GM21737 (cell line): ENCODE results near the gene HOXB5.

Source experiments
- ATAC-seq: cut with Tn5 transposase; IDR thresholded peaks from one replicate; pipeline ENCODE4 v1.9.1; 2021; ENCODE audit warnings: mild to moderate bottlenecking, moderate library complexity; ENCODE audit not compliant: unreplicated experiment

HOXB5 gene

DNA sequence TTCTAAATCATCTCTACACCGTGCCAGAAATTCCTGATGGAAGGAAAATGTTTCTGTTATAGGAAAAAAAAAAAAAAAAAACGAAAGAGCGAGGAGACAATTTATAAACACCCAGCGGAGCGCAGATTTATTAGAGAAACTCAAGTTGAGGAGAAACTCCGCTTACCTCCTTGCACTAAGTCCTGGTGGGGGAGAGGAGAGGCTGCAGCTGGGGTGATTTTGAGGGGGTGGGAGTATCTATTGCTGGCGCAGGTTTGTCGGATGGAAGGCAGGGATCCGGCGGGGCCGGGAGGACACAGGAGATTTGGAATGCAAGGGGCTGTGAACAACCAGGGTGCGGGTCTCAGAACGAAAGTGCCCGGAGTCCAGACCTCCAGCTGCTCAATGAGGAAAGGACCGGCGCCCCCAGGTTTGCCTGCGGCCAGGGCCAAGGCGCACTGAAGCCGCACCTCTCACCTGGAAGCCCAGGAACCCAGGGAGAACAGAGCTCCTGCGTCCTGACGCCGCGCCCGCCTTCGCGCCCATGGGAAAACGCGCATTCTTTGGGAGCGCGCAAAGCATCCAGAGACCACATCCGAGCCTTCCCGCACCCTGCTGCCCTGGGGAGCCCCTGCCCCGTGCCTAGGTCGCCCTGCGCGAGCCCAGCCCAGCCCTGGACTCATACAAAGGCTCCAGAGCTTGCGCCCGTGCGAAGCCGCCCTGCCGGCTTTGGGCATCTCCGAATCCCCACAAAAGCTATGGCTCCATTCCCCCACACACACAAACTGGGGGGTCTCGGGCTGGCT, 24.1 kb upstream of the HOXB5 start:
- no peak for ATAC-seq

DNA sequence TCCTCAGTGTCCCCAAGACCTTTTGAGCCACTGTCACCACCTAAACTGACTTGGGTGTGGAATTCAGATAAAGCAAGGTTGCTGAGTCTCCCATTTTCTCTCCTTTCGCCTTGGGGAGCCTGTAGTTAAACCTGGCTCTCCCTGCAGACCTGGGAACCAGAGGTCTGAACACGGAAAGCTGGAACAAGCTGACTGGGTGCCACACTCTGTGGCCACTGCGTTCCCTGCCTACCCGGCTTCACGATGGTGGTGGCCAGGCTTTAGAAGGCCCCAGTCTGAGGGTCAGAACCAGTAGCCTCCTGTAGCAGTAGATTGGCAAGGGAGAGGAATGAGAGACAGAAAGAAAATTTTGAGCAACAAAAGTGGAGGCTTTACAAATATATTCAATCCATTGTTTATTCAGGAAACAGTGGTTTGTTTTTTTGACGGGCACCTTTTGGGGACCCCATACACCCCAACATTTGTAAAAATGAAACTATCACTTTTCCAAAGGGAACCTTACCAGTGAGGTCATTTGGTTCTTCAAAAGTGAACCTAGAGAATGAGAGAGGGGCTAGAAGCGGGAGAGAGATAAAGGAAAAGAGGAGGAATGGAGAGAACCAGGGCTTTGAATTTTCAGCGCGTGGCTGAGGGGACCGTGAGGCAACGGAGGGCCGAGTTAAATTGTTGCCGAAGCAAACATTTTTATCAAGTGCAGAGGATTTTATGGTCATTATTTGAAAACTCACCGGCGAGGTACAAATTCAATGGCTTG, 23.3 kb upstream of the HOXB5 start:
- no peak for ATAC-seq

DNA sequence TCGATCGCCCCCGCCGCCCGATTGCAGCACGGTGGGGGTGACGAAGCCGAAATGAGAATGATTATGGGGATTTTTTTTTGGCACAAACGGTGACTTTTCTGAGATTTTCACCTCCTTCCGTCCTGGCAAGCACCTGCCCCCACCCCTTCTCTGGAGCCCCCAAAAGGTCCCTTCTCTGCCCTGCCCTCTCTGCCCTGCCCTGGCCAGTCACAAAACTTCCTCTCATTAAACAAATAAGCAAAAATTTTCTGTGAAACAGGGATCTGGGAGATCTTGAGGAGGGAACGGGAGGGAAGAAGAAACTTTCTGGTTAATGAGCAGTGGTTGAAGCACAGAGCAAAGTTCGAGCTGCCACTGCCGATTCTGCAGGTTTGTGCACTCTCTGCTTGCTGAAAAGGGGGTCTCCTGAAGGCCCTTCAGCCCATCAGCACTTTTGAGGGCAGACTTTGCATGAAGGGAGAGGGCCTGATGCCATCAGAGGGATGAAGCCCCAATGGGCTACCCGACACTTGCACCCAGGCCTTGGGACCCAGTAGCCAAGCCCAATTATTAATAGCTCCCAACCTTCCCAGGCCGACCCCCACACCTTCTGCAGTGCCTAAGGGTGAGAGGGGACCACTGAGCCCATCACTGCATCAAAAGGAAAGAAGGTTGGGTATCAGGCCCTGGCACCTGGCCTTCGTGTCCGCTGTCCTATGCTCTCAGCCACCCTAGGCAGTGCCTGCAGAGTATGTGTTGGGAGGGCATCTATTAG, 22.6 kb upstream of the HOXB5 start:
- no peak for ATAC-seq

DNA sequence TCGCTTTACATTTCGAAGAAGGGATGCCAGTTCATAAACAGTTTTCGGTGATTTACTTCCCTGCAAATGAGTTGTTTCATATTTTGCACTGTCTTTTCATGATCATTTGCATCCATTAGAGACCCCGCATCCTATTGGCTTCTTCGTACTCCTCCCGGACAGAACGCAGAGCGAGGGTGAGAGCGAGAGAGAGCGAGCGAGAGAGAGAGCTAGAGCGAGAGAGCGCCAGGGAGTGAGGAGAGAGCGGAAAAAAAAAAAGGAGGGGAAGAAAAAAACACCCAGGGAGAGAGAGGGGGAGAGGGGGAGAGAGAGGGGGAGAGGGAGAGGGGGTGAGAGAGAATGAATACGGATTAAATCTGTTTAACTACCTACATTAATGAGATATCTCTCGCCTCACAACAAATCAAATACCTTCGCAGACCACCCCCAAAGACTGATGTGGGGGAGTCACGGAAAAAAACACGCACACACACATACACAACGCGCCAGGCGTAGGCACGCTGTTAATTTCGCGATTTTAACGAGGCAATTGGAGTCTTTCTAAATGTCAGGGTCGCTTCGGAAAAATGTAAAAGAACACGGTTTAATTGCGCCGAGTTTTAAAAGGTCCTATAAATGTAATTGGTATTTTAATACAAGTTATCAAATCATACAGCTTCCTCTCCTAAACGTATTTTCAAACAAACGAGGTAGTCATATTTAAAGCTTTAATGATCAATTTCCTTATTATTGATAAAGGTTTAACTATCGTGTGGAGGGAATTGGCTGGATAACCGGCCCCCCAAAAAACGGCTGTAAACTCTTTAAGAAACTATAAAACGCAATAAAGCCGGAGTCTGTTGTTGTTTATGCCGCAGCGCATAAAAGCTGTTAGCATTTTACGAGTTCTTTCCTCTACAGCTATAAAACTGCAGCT, 21.7 kb upstream of the HOXB5 start, which contains the start of gene HOXB8:
HOXB8 (minus strand) TSS at position 246 of the 916 bp plus-strand sequence. CDS start 588 bp downstream, outside the sequence.
- no peak for ATAC-seq

DNA sequence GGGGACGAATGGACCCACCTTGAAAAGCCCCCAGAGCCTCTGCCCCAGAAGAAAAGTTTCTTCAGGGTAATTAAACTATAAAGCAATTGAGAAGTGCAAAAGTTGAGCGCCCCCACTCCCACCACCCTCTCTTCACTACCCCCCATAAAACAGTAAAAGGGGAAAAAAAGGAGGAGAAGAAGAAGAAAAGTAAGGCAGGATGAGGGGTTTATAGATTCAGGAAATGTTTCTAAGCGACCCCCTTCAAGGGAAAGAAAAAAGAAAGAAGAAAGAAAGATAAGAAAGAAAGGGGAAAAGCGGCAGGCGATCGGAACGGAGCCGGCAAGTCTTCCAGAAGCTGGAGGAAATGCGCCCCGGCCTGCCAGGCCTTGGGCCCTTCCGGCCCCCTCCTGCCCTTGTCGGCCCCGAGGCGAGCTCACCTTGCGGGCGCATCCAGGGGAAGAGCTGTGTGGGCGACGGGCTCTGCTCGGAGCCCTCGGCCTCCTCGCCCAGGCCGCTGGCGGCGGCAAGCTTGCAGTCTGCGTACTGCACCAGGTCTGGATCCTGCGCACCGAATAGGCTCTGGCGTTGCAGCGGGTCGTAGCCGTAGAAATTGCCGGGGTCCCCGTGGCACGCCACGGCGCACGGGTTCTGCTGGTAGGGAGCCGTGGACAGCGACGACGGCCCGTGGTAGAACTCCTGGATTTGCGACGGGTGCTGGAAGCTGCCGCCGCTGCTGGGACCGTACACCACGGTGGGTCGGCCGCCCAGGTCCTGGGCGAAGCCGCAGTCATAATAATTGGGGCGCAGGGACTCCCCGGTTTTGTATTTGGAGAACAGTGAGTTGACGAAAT, 20.5 kb upstream of the HOXB5 start:
- no peak for ATAC-seq

DNA sequence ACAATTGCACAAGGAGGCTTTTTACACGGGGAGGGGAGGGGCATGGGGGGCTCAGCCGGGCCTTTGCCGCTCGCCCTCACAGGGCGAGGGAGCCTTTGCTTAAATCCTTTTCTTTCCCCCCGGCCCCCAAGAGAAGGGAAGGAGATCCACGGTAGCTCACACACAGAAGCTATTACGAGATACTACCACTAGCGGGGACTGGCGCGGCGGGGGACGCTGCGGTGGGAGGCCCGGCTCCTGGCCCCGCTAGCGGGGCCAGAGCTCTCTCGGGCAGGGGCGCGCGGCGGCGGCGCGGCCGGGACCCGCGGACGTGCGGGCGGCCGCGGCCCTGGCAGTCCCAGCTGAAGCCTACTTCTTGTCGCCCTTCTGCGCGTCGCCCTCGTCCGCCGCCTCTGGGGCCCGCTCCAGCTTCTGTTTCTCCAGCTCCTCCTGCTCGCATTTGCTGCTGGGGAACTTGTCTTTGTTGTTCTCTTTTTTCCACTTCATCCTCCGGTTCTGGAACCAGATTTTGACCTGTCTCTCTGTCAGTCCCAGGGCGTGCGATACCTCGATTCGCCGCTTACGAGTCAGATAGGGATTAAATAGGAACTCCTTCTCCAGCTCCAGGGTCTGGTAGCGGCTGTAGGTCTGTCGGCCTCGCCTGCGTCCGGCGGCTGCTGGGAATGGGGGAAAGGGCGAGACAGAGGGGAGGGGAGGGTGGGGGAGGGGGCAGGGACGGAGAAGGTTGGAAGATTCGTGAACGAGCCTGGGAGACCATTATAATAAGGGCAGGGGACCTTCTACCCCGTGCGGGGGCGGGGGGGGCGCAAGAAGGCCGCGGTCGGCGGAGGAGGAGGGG, 19.5 kb upstream of the HOXB5 start:
- ATAC-seq, result no peak

DNA sequence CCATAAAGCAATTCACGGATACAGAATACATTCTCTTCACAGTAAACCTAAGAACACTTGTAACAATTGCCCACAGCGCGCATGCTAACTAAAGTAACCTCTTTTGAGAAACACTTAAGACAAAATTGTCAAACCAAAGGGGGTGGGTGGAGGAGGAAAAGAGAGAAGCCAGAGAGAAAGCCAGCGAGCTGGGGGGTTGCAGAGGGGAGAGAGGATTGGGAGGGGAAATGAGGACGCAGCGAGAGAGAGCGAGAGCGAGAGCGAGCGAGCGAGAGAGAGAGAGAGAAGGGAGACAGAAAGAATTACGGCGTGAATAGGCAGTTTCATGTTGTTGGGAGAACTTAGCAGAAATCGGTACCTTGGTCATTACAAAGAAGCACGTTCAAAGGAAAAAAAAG, 18.9 kb upstream of the HOXB5 start:
- ATAC-seq, result no peak

DNA sequence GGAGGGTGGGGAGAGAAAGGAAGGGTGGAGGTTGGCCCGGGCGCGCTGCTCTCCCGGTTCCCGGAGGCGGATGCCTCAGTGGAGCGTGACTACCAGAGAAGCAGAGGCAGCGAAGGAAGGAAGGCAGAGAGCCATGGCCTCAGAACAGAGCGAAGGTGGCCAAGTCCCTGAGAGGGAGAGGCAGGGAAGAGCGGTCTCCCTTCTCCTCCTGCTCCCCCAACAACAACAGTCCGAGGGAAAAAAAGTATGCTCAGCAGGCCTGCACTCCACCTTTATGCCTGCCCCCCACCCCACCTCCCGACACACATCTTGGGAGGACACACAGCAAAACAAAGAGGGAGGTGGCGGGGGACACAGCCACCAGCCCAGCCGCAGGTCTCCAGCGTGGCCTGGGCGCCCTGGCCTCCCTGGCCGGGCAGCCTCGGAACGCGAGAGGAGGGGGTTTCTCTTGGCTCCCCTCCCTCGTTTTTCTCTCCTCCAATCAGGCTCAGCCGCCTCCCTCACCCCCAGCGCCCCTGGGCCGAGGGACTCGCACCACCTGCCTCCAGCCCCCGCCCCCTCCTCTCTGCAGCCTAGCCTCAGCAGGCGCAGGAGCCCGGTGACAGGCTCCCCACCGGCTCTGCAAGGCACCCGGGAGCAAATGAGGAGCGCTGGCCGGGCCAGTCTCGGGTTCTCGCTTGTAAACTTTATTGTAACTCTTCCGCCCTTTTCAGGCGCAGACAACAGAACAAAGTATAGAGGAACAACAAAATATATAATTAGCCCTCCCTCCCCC, 18.3 kb upstream of the HOXB5 start:
- no peak for ATAC-seq

DNA sequence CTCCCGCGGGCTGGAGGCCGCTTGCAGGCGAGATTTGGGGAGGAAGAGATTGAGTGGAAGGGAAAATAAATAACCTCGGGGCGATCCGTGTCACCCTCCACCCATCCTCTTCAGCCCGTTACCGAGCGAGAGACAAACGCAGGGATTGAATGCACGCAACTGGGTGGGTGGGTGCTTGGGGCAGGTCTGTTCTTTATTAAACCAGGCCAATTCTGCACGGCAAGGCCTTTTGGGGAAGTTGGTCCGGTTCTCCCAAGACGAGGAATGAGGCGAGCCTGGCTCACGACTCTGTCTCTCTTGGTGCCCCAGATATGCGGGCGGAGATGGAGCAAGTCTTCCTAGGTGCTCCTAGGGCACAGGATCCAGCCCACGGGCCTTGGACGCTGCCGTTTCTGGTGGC, 17.6 kb upstream of the HOXB5 start:
- ATAC-seq, result no peak

DNA sequence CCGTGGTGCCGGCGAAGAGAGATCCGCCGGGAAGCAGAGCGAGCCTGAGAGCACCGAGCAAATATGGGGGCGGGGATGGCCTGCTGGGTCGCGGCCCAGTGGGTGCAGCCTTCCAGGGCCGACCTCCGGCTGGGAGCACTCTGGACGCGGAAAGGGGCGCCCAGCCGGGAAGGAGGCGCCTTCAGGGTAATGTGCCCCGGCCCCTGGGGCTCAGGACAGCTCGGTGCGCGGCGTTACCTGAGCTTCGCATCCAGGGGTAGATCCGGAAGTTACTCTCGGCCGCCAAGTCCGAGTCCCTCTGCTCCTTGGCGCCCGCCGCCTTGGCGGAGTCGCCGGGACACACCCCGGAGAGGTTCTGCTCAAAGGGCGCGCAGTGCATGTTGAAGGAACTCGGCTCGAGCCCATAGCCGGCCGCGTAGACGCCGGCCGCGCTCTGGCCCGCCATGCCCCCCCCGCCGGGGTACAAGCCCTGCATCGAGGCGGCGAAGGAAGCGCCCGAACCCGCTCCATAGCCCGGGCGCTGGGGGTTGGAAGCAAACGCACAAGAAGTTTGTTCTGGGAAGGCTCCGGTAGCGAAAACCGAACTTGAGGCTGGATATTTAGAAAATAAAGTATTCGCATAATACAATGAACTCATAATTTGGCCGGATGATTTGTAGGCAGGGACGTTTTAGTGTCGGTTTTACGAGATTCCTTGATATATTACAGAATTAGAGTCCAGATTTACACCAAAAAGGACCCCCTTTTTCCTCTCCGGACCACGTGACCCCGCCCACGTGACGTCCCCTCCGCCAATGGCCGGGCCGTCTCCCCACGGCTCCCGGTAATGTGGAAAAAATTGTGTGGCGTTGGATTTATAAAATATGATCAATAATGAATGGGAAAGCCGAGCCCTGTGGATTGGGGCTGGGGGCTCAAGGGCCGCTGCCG, 17.0 kb upstream of the HOXB5 start, which contains the start of gene HOXB7:
HOXB7 (minus strand) TSS at position 736 of the 930 bp plus-strand sequence; CDS start at position 637, 99 bp downstream.
- ATAC-seq, result no peak

DNA sequence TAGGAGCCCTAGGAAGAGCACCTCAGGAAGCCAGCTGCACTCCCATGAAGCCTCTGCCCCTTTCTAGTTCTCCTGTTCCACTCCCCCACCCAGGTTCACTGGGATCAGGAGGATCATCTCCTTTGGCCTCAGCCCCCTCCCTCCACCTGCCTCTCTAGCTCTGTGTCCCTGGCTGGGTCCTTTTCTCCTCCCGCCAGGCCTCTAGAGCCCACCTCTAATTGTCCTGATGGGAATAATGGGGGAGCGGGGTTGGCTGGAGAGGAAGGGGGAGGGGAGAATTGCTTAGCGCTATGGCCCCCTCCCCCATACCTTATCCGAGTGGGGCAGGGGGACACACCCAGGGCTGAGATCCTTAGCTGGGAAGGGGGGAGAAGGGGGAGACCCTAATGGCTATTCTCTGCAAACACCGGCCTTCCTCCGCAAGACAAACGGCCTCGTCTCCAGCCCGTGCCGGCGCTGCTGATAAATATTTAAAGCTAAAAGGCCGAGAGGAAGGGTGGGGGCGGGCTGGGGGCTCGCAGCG, 16.2 kb upstream of the HOXB5 start:
- no peak for ATAC-seq

DNA sequence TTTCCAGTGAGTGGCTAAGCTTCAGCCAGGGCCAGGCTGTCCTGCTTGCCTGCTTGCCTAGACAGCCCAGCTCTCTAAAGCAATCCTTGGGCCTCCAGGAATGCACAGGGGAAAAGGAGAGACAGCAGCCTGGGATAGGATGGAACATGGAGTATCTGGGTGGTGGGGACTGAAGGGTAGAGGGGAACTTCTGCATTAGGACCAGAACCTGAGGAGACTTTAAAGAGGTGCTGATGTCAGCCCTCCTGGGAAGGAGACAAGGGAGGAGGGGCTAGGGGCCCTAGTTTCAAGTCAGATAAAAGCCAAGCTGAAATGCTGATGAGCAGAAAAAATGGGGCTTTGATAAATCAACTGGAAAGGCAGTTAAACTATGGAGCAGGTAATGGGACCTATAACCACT, 15.5 kb upstream of the HOXB5 start:
- ATAC-seq, result no peak

DNA sequence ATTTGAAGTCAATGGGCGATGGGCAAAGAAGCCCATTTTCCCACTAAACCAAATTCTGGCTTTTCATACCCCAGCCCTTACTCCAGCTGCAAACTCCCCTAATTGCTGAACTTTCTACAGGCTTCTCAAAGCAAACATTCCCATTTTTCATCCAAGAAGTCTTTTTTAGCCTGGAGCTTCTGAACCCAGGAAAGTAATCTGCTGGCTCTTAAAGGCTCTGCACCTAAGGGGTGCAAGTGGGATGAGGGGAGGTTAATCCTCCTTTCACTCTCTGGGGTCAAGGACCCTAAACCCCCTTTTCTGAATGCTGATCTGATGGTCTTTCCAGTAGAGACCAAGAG, 14.9 kb upstream of the HOXB5 start:
- no peak for ATAC-seq

DNA sequence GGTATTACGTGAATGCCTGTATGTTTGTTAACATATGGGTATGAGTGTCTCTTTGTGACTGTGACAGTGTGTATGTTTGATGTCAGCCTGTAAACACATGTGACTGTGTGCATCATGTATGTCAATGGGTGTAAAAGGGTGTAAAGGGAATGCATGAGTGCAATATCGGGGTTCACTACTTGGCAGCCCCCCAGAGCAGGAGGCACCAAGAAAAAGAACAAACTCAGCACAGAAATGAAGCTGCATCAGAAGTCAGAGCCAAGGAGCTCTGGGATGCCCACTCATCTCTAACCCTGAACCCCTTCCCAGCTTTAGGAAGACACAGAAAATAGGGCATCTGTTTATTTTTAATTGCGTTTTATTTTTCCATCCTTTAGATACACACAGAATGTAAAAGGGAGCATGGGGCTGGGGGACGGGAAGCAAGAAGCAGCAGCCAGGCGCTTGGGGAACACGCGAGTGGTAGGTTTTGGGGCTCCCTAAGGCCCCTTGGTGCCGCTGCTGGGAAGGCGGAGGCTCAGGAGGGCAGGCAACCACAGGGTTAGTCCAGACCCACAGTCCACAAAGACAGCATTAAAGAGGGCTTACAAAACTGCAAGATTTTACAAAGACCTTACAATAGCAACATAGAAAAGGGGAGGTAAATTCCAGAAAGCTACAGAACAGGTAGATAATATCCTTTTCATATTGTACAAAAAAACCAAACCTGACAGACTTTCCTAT, 13.5 kb upstream of the HOXB5 start:
- ATAC-seq, result no peak

DNA sequence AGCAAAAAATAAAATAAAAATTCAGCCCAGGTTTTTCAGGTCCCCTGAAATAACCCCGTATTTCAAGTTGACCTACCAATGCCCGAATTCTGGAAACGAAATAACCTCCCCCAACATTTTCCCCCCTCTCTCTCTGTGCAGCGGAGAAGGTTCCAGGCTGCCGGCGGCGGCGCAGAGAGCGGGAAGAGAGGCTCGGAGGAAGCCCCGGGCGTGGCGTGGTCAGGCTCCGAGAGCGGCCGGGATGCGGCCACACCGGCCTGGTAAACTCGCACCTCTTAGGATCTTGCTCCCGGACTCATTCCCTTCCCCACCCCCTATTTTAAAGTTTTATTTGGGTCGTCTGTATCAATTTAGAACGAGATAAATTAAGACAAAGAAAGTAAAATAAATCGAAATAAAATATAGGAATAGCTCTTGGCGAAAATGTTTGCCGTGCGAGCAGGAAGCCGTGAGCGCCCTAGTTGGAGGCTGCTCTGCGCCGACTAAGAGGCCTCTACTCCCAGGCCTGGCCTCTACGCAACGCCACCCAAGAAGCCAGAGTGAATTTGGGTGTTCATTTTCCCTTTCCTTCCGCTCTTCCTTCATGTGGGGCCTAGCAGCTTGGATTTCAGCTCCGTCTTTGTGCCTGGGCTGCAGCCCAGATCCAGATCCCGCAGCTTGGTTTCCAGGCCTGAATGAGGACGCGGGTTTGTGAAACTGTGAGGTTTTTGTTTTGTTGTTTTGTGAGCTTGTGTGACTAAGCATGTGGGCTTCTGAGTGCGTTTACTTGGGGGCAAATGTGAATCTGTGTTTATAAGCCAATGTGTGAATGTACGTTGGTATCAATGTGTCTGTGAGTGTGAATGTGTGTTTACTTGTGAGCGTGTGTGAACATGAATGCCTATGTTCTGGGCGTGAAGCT, 12.7 kb upstream of the HOXB5 start:
- no peak for ATAC-seq
